Activated T-helper 1 cell treated with anti-CD3 and anti-CD28 coated beads, Interleukin-2, amount 50 U/mL, for 16 hours (primary cell): Measurements from ENCODE around the gene SLC12A1.

Experiments used
- DNase-seq, 2 donors: peaks; one replicate each; pipeline ENCODE4 v3.0.0-alpha.2; 2020; ENCODE audit warnings: low read depth in 1 of 2, low spot score in 1 of 2

The SLC12A1 gene

DNA sequence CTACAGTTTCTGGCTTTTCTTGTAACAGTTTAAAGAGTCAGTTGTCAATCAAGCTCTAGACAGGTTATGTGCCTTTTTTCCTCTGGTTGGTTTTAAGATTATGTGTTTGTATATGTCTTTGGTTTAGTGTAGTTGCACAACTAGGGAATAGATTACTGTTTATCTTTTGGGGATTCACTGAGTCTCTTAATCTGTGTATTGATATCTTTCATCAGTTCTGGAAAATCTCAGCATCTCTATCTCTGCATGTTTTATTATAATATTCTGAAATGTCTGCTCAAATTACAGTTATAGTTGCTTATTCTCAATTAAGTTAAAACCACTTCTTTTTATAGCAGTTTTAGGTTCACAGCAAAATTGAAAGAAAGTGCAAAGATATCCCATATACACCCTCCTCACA, 139.4 kb downstream of the SLC12A1 start:
- DNase-seq = no peak

DNA sequence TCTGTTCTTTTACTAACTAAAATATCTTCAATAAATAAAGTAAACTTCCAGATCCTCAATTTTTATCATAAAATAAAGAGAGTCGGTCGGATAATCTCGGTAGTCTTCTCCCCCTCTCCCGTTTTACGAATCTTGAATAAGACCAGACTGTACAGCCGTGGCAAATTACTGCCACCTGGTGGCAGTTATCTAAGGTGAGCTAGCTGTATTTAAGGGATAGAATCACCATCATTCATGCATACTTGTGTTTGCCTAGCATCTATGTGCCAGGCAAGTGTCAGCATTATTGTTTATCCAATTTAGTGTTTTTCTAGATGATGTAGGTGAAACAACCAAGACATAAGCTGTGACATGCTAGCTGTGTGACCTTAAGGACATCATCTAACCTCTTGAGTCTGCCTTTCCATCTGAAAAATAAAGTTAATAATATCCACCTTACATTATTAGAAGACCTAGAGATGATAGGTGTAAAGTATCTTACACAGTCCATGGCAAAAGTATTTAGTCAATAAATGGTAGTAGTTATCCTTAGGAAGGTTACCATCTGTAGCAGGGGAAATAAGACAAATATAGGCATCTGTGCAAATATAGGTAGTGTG, 146.5 kb downstream of the SLC12A1 start:
- peak in 1 of 2 donors; percentile 17 for DNase-seq
